Measurements from ENCODE around the gene HOMER3. TPM values are rescaled to one million over a fixed set of nuclear protein-coding genes. Genes with fewer than 3 reads are reported as not detected.

Gene HOMER3
- polyA plus RNA-seq (2013, experiment 1 of 2; ENCODE audit: insufficient read length), result 27.6 TPM
- polyA plus RNA-seq (2013, experiment 2 of 2; ENCODE audit: insufficient read length), result 25.2 TPM

DNA sequence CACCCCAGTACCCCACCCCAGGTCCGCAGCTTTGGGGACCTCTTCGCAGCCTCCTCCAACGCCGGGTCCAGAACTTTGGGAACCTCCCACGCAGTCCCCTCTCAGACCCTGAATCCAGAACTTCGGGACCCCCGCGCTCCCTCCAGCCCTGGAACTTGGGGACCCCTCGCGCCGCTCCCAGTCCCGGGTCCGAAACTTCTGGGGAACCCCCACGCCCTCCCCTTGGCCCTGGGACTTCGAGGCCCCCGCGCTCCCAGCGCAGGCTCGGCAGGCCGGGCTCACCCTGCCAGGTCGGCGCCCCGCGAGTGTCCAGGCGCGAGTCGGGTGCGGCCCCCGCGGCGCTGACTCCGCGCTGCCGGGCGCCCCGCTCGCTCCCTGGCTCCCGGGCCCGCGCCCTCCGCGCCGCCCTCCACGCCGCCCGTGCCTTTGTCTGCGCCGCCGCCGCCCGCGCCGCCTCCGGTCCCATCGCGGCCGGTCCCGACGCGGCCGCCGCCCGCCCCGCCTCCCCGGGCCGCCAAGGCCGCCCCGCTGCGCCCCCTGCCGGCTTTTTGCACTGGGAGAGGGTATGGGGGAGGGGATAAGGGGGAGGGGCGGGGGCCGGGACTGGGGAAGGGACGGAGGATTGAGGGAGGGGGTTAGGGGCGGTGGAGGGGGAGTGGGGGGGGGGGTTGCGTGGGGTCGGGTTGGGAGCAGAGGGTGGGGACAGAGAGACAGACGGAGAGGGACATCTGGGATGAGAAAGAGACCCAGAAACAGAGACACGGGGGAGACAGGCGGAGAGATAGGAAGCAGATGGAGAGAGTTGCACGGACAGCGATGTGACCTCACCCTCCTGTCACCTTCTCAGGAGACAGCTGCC is at the start of gene HOMER3:
Gene HOMER3 (minus strand): TSS at position 449 of the 859 bp plus-strand sequence. CDS start 2,235 bp downstream, outside the sequence.
- DNase-seq, result peak; percentile 71

DNA sequence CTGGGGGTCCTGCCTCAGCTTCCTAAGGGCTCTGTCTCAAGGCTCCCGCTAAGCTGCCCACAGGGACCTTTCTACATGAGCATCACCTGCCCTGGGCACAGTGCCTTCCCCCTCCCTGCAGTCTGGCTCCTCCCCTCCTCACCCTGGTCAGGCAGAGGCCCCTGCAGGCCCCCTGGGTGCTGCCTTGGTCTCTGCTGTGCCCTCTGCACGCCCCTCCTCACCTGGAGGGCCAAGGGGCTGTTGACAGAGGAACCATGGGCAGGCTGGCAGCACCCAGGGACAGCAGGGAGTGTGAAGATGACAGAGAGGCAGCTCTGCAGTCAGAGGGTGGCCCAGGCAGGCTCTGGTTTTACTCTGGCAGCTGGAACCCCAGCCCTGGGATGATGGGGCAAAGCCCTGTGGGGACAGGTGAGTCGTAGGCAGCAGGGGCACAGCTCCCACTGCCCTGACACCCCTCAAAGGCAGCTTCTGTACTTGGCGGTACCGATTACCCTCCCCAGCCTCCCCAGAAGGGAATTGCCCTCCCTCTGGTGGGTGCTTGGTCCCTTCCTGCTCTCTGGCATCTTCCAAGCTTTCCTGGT is 49.2 kb upstream of the HOMER3 start:
- DNase-seq, result no peak

DNA sequence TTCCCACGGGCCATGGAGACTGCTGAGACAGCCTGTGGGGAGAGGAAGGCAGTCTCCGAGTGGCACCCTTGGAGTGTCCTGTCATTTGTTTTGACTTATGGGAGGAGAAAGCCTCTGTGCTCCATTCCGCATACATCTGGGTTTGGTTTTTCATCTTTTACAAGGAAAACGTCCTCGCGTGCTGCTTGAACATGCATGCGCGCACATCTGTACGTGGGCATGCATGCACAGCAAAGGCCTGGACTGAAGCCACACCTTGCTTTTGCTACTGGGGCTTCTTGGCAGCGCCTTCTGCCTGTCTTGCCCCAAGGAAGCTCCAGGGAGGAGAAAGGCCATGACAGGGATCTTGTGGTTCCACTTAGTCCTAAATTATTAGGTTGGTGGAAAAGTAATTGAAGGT is 48.3 kb upstream of the HOMER3 start:
- no peak for DNase-seq

DNA sequence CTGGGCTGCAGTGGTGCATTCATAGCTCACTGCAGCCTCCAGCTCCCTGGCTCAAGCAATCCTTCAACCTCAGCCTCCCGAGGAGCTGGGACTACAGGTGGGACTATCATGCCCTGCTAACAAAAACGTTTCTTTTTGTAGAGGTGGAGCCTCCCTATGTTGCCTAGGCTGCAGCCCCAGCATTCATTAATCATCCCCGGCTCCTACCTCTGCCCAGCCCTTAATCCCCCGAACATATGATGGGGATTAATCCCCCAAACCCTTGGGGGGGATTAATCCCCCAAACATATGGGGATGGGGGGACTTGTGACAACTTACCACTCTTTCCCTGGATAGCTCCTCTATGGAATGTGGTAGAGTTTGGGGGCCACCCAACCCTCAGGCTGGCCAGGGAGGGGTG is 46.4 kb upstream of the HOMER3 start:
- DNase-seq, result no peak

DNA sequence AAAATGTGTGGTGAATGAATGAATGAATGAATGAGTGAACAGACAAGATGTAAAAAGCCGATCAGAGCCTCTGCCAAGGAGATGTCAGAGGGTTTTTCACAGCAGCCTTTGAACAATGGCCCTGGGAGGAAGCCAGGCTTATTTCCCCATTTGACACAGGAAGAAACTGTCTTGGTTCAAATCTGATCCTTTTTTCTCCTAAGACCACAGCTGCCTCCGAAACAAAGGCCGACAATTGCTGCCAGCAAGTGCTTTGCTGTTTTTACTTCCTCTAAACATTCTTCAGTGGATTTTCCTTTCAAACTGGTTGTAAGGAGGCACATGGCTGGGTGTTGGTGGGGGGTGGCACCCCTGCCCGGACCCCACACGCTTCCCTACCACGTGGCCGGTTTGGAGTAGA is 44.2 kb upstream of the HOMER3 start:
- no peak for DNase-seq

DNA sequence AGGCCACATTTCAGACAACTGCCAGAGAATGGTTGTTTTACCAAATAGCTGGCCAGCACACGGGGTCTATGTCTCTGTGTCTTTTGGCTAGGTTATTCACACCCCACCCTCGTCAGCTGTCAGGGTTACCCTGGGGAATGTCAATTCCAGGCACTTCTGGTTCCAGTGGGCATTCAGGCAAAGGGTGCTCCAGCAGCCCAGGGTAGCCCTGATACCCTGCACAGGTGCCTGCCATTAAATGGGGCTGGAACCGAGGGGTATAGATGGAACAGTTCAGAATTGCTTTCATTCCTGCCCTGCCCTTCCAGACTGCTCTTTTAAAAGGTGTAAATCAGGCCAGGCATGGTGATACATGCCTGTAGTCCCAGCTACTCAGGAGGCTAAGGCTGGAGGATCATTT is 43.2 kb upstream of the HOMER3 start:
- no peak for DNase-seq

DNA sequence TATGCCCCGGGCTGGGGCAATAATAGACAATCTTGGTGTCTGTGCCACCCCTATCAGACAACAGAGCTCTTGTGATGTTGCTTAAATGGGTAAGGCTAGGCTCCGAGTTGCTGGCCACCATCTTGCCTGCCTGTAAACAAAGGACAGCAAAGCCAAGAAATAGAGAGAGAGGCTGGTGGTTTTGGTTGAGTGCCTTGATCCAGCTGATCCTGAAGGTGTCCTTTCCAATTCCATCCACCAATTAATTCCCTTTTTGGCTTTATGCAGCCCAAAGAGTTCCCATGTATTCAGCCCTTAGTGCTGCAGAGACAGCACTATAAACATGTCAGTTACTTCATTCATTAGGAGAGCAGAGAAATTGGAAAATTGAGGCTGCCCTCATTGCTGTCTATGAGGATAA is 41.7 kb upstream of the HOMER3 start:
- no peak for DNase-seq

DNA sequence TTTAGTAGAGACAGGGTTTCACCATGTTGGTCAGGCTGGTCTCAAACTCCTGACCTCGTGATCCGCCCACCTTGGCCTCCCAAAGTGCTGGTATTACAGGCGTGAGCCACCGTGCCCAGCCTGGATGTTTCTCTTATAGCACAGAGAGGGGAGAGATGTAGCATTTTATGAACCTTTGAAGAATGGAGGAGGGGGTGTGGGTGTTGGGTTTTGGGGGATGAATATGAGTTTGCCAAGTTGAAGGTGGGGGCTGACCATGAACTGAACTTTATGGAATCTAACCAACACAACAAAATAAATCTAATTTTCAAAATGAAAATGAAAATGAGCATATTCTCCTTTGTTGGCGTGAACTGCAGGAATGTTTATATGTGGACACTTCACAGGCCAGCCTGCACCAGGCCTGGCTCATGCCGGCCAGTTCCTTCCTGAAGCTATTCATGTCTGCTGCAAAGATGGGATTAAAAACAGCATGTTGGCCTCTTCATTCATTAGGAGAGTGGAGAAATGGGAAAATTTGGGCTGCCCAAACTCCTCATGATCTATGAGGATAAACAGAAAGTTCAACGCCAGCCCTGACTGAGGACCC is 39.5 kb upstream of the HOMER3 start:
- DNase-seq, result no peak

DNA sequence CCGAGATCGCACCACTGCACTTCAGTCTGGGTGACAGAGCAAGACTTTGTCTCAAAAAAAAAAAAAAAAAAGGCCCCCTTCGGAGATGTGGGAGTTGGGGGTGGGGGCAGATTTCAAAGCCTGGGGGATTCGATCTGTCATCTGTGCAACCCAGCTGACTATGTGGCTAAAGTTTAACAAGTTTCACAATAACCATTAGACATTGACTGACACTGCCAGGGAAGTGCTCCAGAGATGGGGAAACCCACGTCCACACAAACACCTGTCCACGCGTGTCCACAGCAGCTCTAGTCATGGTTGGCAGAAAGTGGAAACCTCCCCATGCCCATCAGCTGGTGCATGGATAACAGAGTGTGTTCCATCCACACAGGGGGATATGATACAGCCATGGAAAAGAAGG is 37.6 kb upstream of the HOMER3 start:
- no peak for DNase-seq

DNA sequence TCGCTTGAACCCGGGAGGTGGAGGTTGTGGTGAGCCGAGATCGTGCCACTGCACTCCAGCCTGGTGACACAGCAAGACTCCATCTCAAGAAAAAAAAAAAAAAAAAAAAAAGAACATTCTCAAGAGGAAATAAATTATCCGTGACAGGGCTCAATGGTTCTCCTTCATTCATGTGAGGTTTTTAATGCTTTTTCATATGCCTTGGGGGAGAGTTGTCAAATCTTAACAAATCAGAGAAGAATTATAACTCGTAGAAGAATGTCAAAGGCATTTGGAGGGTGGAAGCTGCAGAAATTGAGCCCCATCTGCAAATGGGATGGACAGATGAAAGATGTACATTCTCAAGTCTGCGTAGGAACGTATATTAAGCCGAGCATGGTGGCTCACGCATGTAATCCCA is 34.9 kb upstream of the HOMER3 start:
- no peak for DNase-seq

DNA sequence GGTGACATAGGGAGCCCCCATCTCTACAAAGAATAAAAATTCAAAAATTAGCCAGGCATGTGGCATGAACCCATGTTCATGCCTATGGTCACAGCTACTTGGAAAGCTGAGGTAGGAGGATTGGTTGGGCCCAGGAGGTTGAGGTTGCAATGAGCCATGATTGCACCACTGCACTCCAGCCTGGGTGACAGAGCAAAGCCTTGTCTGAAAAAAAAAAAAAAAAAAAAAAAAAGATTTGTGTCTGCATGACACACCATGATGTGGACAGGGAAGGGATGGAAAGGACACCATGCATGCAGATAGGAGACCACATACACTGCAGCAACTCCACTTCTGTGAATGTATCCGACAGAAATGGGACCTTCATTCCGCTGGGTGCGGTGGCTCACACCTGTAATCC is 34.0 kb upstream of the HOMER3 start:
- no peak for DNase-seq

DNA sequence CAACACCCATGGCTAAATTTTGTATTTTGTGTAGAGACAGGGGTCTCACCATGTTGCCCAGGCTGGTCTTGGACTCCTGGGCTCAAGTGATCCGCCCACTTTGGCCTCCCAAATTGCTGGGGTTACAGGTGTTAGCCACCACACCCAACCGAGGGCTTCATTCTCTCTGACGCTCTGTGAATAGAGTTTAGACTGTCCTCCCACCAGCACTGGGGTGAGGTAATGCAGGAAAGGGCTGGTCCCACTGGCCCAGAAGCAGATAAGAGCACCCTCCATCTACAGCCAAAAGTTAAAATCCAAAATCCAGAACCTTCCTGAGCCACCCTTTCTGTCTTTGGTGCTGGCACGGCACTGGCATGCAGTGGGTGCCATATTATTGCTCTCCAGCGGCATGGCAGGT is 31.8 kb upstream of the HOMER3 start:
- no peak for DNase-seq

DNA sequence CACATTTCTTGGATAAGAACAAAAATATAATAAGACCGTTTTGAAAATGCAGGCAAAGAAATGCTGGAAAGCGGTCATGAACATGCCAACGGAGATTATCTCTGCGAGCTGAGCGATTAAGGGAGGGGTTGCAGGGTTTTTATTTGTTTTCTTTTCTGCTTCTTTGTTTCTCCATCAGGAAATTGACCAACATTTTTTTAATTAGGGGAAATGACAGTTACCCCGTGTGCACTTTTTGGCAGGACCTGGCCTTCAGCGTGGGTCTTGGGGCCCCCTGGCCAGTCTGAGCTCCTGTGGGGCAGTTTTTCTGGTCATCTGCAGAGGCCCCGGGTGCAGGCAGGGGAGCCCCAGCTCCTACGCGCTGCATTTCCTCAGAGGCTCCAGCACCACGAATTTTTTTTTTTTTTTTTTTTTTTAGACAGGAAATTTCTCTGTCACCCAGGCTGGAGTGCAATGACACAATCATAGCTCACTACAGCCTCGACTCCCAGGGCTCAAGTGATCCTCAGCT is 31.3 kb upstream of the HOMER3 start:
- DNase-seq, result no peak

DNA sequence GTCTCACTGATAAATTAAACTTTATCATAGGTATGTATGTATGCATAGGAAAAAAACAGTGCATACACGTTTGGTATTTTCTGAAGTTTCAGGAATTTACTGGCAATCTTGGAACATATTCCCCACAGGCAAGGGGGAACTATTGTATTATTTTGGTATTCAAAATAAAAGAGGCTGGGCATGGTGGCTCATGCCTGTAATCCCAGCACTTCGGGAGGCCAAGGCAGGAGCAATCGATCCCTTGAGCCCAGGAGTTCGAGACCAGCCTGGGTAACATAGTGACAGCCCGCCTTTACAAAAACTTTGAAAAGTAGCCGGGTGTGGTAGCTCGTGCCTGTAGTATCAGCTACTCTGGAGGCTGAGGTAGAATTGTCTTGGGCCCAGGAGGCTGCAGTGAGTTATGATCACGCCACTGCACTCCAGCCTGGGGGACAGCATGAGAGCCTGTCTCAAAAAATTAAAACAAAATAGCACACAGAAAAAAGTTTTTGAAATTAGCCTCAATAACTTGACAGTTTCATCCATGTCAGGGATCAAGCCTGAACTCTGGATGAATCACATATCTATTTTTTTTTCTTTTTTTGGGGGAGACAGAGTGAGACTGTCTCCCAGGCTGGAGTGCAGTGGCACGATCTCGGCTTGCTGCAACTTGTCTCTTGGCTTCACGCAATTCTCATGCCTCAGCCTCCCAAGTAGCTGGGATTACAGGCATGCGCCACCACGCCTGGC is 29.1 kb upstream of the HOMER3 start:
- peak; percentile 52 for DNase-seq

DNA sequence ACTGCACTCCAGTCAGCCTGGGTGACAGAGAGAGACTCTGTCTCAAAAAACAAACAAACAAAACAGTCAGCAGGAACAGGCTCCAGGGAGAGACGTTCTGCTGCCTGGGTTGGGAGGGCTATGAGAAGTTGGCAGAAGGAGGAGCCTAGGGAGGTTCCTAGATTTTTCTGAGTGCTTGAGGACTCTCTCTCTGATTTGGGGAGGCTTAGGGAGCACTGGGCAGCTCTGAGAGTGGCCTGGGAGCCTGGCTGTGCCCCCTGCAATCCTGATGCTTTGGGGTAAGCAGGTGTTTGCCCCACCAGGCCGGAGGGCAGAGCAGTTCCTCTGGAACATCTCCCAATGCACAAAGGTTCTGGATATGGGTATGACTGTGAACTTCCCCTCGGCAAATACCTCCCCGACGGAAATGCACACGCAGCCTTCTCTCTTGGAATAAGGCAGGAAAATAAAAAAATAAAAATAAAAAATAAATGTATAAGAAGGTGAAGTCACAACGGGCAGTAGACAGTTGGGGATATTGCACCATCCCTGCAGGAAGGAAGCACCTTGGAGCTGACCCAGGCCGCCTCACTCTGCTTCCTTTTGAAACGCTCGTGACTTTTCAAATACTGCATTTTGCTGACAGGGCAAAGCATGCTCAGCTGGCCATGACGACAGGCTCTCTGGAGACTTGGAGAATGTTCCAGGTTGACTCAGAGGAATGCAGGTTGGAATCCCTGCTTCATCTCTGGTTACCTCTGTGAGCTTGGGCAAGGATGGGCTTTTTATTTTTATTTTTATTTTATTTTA is 26.5 kb upstream of the HOMER3 start:
- peak; percentile 11 for DNase-seq

DNA sequence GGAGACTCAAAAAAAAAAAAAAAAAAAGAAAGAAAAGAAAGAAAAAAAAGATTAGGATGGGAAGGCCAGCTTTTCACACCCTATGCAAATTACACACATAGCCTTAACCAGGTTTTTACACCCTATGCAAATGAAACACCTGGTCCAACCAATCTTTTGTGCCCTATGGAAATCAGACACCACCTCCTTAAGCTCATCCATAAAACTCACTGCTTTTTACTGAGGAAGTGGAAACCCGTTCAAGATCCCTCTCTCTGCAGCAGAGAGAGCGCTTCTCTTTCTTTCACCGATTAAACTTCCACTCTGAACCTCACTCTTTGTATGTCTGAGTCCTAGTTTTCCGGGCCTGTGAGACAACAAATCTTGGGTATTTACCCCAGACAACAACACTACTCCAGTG is 25.3 kb upstream of the HOMER3 start:
- DNase-seq, result no peak

DNA sequence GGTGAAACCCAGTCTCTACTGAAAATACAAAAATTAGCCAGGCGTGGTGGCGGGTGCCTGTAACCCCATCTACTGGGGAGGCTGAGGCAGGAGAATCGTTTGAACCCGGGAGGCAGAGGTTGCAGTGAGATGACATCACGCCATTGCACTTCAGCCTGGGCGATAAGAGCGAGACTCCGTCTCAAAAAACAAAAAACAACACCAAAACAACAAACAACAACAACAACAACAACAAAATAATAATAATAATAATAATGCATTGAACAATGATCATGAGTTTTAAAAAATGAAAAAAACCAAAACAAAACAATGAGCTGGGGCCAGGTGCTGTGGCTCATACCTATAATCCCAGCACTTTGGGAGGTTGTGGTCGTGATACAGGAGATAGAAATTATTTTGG is 23.1 kb upstream of the HOMER3 start:
- no peak for DNase-seq

DNA sequence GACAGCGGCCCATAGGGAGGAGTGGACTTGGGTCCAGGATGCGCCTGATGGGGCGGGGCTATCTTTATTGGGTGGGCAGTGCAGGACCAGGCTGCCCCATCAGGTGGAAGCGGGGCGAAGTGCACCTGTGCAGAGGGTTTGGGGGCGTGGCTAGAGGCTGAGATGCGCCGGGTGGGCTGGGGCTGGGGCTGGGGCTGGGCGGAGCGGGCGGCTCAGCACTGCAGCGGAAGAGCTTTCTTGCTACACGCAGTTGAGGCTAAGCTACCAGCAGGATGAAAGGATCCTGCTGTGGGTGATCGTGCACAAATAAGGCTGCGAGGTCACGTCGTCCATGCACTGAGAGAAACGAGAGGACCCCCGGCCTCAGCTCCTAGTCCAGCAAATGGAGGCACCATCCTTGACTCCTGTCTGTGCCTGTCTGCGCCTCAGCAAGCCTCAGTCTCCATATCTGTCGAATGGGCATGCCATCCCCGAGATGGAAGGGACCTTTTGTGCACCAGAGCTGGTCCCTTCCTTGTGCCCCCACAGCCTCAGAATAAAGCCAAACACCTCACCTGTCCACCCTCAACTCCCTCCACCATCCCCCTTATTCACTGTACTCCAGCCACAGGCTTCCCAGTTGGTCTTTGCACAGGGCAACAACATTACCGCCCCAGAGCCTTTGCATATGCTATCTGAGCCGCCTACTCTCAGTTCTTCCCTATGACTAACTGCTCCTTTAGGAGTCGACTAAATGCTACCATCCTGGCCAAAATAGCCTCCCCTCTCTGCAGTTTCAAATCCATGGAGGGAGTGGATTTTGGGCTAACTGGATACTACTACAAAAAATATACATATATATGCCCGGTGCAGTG is 21.0 kb upstream of the HOMER3 start:
- DNase-seq, result no peak

DNA sequence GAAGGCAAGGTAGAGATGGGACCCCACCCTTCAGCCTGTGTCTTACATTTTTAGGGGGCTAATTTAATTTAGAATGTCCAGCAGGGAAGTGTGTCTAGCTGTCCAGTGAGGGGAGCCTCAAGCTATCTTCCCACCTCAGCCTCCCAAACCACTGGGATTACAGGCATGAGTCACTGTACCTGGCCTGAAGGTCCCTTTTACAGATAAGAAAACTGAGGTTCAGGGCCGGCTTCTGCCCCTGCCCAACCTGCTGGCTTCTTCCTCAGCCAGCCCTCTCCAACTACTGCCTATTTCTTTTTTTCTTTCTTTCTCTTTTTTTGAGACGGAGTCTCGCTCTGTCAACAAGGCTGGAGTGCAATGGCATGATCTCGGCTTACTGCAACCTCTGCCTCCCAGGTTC is 19.4 kb upstream of the HOMER3 start:
- no peak for DNase-seq

DNA sequence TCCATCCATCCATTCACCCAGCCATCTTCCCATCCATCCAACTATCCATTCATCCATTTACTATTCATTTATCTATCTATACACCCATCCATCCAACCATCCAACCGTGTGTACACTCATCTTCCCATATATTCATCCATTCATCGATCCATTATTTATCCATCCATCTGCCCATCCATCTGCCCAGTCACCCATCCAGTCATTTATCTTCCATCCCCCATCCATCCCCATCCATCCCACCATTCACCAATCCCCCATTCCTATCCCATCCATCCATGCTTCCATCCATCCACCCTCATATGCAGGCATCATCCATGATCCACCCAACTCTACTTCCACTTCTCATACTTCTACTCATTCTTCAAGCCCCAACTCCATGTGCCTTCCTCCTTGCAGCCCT is 14.0 kb upstream of the HOMER3 start:
- DNase-seq, result no peak

DNA sequence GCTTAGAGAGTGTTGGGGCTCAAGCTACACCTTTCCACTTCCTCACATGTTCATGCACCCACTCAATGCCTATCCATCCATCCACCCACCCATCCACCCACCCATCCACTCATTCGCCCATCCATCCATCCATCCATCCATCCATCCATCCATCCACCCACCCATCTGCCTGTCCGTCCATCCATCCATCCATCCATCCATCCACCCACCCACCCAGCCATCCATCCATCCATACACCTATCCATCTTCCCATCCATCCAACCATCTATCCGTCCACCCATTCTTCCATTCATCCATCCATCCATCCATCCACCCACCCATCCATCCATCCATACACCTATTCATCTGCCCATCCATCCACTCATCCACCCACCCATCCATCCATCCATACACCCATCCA is 13.1 kb upstream of the HOMER3 start:
- no peak for DNase-seq
